ENCODE results near the gene IGF2.

IGF2 gene

GRCh38 chr11:2123628-2123960 lies 15.6 kb downstream of the IGF2 start:
- no peak for TF ChIP-seq CTCF (IDR thresholded peaks at IDR 0.05; ENCODE audit: control insufficient read depth, insufficient read depth, low read depth, low read length, missing control alignments)
- DNase-seq (ENCODE audit: low read depth), result no peak
- H3K4me3 ChIP-seq (ENCODE audit: control insufficient read depth, low read depth, low read length), result no peak overlapping the region

- TF ChIP-seq CTCF (IDR thresholded peaks at IDR 0.05; ENCODE audit: control insufficient read depth, insufficient read depth, low read depth, low read length, missing control alignments), result no peak
- H3K4me3 ChIP-seq (ENCODE audit: control insufficient read depth, low read depth, low read length), result no peak overlapping the region
- no peak for DNase-seq (ENCODE audit: low read depth)
These were observed 16.1 kb downstream of the IGF2 start for GRCh38 chr11:2122907-2123627.

GRCh38 chr11:2122222-2122906 lies 16.8 kb downstream of the IGF2 start:
- TF ChIP-seq CTCF (IDR thresholded peaks at IDR 0.05; ENCODE audit: control insufficient read depth, insufficient read depth, low read depth, low read length, missing control alignments), result no peak
- peak; percentile 14 for DNase-seq (ENCODE audit: low read depth)
- no peak overlapping the region for H3K4me3 ChIP-seq (ENCODE audit: control insufficient read depth, low read depth, low read length)

GRCh38 chr11:2121227-2122130 lies 17.7 kb downstream of the IGF2 start:
- no peak overlapping the region for H3K4me3 ChIP-seq (ENCODE audit: control insufficient read depth, low read depth, low read length)
- DNase-seq (ENCODE audit: low read depth), result no peak
- TF ChIP-seq CTCF (IDR thresholded peaks at IDR 0.05; ENCODE audit: control insufficient read depth, insufficient read depth, low read depth, low read length, missing control alignments), result no peak

- TF ChIP-seq CTCF (IDR thresholded peaks at IDR 0.05; ENCODE audit: control insufficient read depth, insufficient read depth, low read depth, low read length, missing control alignments), result no peak
- DNase-seq (ENCODE audit: low read depth), result no peak
- no peak overlapping the region for H3K4me3 ChIP-seq (ENCODE audit: control insufficient read depth, low read depth, low read length)
These were observed 18.7 kb downstream of the IGF2 start for GRCh38 chr11:2120359-2121100.

GRCh38 chr11:2118677-2119076 lies 20.5 kb downstream of the IGF2 start:
- TF ChIP-seq CTCF (IDR thresholded peaks at IDR 0.05; ENCODE audit: control insufficient read depth, insufficient read depth, low read depth, low read length, missing control alignments), result no peak
- no peak overlapping the region for H3K4me3 ChIP-seq (ENCODE audit: control insufficient read depth, low read depth, low read length)
- DNase-seq (ENCODE audit: low read depth), result no peak

Measured in AG09309 (cell line).